ENCODE results near the gene IL23A.
"Not testable (repeated sequence)": the region's sequence is repeated elsewhere in the genome, so short reads cannot be mapped to it uniquely, and the experiment has no call there.

The IL23A gene

DNA sequence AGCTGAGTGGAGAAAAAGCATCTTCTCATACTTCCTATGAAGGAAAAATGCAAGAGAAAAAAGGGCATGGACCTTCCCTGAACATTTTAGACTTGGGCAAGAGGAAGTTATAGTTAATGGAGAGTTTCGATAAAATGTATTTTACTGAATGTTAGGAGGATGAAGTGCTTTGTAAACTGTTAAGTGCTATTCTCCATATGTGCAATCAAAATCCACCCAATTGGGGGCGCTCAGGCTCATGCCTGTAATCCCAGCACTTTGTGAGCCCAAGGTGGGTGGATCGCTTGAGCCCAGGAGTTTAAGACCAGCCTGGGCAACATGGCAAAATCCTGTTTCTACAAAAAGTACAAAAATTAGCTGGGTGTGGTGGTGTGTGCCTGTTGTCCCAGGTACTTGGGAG is 21.0 kb upstream of the IL23A start:
- TF ChIP-seq, protein P1, sequence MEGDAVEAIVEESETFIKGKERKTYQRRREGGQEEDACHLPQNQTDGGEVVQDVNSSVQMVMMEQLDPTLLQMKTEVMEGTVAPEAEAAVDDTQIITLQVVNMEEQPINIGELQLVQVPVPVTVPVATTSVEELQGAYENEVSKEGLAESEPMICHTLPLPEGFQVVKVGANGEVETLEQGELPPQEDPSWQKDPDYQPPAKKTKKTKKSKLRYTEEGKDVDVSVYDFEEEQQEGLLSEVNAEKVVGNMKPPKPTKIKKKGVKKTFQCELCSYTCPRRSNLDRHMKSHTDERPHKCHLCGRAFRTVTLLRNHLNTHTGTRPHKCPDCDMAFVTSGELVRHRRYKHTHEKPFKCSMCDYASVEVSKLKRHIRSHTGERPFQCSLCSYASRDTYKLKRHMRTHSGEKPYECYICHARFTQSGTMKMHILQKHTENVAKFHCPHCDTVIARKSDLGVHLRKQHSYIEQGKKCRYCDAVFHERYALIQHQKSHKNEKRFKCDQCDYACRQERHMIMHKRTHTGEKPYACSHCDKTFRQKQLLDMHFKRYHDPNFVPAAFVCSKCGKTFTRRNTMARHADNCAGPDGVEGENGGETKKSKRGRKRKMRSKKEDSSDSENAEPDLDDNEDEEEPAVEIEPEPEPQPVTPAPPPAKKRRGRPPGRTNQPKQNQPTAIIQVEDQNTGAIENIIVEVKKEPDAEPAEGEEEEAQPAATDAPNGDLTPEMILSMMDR (IDR thresholded peaks at IDR 0.05; ENCODE audit: insufficient read depth, low read length, poor library complexity, severe bottlenecking), result no peak
- TF ChIP-seq EZH2phosphoT487 (conservative IDR thresholded peaks at IDR 0.05; ENCODE audit: low read length), result no peak
- H3K27ac ChIP-seq (ENCODE audit: low read depth, low read length), result no peak overlapping the region
- no peak overlapping the region for H2AFZ ChIP-seq (ENCODE audit: low read depth, low read length, severe bottlenecking)
- no peaks in the 10 kb centered on the region for H3K9me3 ChIP-seq (ENCODE audit: insufficient read depth, low read length)
- H3K27me3 ChIP-seq (ENCODE audit: low read length), result no peaks in the 10 kb centered on the region
- H3K36me3 ChIP-seq (ENCODE audit: low read length), result peaks cover 4% of the 10 kb centered on the region; the same call in 1 of the 2 replicates
- H3K4me2 ChIP-seq (ENCODE audit: low read depth, low read length, poor library complexity, severe bottlenecking), result no peak overlapping the region
- H3K9me2 ChIP-seq (replicated peaks; ENCODE audit: insufficient read depth, low read length), result no peaks in the 10 kb centered on the region
- peaks cover 4% of the 10 kb centered on the region for H3F3A ChIP-seq (ENCODE audit: insufficient read depth)
- H4K20me1 ChIP-seq (ENCODE audit: low read depth, low read length), result no peaks in the 10 kb centered on the region
- H3K4me3 ChIP-seq (ENCODE audit: insufficient read depth, low read length, poor library complexity, severe bottlenecking), result no peak overlapping the region
- peaks cover 17% of the 10 kb centered on the region for H3K79me2 ChIP-seq (ENCODE audit: insufficient read depth, low read length)
- H3K9ac ChIP-seq (ENCODE audit: low read length), result no peak overlapping the region

DNA sequence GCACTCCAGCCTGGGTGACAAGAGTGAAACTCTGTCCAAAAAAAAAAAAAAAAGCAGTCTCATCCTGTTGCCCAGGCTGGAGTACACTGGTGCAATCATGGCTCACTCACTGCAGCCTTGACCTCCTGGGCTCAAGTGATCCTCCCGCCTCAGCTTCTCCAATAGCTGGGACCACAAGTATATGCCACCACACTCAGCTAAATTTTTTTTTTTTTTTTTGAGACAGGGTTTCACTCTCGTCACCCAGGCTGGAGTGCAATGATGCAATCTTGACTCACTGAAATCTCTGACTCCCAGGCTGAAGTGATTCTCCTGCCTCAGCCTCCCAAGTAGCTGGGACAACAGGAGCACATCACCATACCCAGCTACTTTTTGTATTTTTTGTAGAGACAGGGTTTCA is 17.7 kb upstream of the IL23A start:
- Histone ChIP-seq H3F3A (ENCODE audit: insufficient read depth) (peaks cover 4% of the 10 kb centered on the region), H3K9me2 (replicated peaks; ENCODE audit: insufficient read depth, low read length) (no peaks in the 10 kb centered on the region), H3K27ac (ENCODE audit: low read depth, low read length) (no peak overlapping the region), H3K79me2 (ENCODE audit: insufficient read depth, low read length) (no peaks in the 10 kb centered on the region), H3K9me3 (ENCODE audit: insufficient read depth, low read length) (no peaks in the 10 kb centered on the region), H2AFZ (ENCODE audit: low read depth, low read length, severe bottlenecking) (no peak overlapping the region), H3K9ac (ENCODE audit: low read length) (no peak overlapping the region), H3K36me3 (ENCODE audit: low read length) (peaks cover 8% of the 10 kb centered on the region; the same call in 1 of the 2 replicates), H4K20me1 (ENCODE audit: low read depth, low read length) (no peaks in the 10 kb centered on the region), H3K4me2 (ENCODE audit: low read depth, low read length, poor library complexity, severe bottlenecking) (no peak overlapping the region), H3K27me3 (ENCODE audit: low read length) (no peaks in the 10 kb centered on the region), H3K4me3 (ENCODE audit: insufficient read depth, low read length, poor library complexity, severe bottlenecking) (no peak overlapping the region)
- TF ChIP-seq EZH2phosphoT487 (conservative IDR thresholded peaks at IDR 0.05; ENCODE audit: low read length), result no peak
- TF ChIP-seq, protein P1 (IDR thresholded peaks at IDR 0.05; ENCODE audit: insufficient read depth, low read length, poor library complexity, severe bottlenecking), result no peak

DNA sequence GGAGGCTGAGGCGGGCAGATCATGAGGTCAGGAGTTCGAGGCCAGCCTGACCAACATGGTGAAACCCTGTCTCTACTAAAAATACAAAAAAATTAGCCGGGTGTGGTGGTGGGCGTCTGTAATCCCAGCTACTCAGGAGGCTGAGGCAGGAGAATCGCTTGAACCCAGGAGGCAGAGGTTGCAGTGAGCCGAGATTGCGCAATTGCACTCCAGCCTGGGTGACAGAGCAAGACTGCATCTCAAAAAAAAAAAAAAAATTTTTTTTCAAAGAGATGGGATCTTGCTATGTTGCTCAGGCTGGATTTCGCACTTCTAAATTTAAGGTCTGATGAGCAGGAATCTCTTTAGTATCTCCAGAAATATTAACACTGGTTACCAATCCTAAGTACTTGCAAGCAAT is 17.1 kb upstream of the IL23A start:
- H3K9me2 ChIP-seq (replicated peaks; ENCODE audit: insufficient read depth, low read length); H3K9ac ChIP-seq (ENCODE audit: low read length); H3F3A ChIP-seq (ENCODE audit: insufficient read depth); H2AFZ ChIP-seq (ENCODE audit: low read depth, low read length, severe bottlenecking); H3K79me2 ChIP-seq (ENCODE audit: insufficient read depth, low read length); H4K20me1 ChIP-seq (ENCODE audit: low read depth, low read length); H3K36me3 ChIP-seq (ENCODE audit: low read length); H3K27me3 ChIP-seq (ENCODE audit: low read length); H3K4me3 ChIP-seq (ENCODE audit: insufficient read depth, low read length, poor library complexity, severe bottlenecking); H3K9me3 ChIP-seq (ENCODE audit: insufficient read depth, low read length); H3K27ac ChIP-seq (ENCODE audit: low read depth, low read length); H3K4me2 ChIP-seq (ENCODE audit: low read depth, low read length, poor library complexity, severe bottlenecking): not testable (repeated sequence)

DNA sequence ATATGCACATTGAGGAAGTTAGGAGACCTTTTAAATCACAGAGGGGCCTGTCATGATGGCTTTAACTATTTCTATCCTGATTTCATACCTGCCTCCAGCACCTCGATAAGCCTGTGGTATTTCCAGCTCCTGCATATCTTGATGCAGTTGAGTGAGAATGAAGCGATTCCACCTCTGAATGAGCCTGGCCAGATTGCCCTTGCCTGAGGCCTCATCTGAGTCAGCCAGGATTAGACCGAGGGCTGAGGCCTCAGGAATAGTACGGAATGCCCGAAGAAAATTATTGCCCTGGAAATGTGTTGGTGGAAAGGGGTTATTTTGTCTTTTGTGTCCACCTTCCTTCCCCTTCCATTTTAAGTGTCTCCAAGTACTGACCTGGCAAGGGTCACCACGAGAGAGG is 14.5 kb upstream of the IL23A start:
- Histone ChIP-seq H3K36me3 (ENCODE audit: low read length) (peaks cover 8% of the 10 kb centered on the region; the same call in 1 of the 2 replicates), H3K27ac (ENCODE audit: low read depth, low read length) (no peak overlapping the region)
- TF ChIP-seq, protein P1 (IDR thresholded peaks at IDR 0.05; ENCODE audit: insufficient read depth, low read length, poor library complexity, severe bottlenecking), result no peak
- TF ChIP-seq EZH2phosphoT487 (conservative IDR thresholded peaks at IDR 0.05; ENCODE audit: low read length), result no peak

More for the DNA sequence above, 14.5 kb upstream of the IL23A start:
- H3F3A ChIP-seq (ENCODE audit: insufficient read depth), result no peaks in the 10 kb centered on the region
- no peaks in the 10 kb centered on the region for H3K79me2 ChIP-seq (ENCODE audit: insufficient read depth, low read length)
- no peaks in the 10 kb centered on the region for H3K27me3 ChIP-seq (ENCODE audit: low read length)
- no peaks in the 10 kb centered on the region for H4K20me1 ChIP-seq (ENCODE audit: low read depth, low read length)
- no peaks in the 10 kb centered on the region for H3K9me3 ChIP-seq (ENCODE audit: insufficient read depth, low read length)
- no peak overlapping the region for H3K4me2 ChIP-seq (ENCODE audit: low read depth, low read length, poor library complexity, severe bottlenecking)
- H3K9me2 ChIP-seq (replicated peaks; ENCODE audit: insufficient read depth, low read length), result no peaks in the 10 kb centered on the region
- H3K9ac ChIP-seq (ENCODE audit: low read length), result no peak overlapping the region
- H2AFZ ChIP-seq (ENCODE audit: low read depth, low read length, severe bottlenecking), result no peak overlapping the region
- H3K4me3 ChIP-seq (ENCODE audit: insufficient read depth, low read length, poor library complexity, severe bottlenecking), result no peak overlapping the region

Measured in SU-DHL-6 (cell line).